IPS-NIHi7 (cell line): ENCODE results near the gene NOXA1.

Source experiments
- DNase-seq: peaks from one replicate; pipeline ENCODE4 v3.0.0; 2012; ENCODE audit warnings: mixed read lengths; ENCODE audit errors: extremely low spot score

Gene NOXA1

DNA sequence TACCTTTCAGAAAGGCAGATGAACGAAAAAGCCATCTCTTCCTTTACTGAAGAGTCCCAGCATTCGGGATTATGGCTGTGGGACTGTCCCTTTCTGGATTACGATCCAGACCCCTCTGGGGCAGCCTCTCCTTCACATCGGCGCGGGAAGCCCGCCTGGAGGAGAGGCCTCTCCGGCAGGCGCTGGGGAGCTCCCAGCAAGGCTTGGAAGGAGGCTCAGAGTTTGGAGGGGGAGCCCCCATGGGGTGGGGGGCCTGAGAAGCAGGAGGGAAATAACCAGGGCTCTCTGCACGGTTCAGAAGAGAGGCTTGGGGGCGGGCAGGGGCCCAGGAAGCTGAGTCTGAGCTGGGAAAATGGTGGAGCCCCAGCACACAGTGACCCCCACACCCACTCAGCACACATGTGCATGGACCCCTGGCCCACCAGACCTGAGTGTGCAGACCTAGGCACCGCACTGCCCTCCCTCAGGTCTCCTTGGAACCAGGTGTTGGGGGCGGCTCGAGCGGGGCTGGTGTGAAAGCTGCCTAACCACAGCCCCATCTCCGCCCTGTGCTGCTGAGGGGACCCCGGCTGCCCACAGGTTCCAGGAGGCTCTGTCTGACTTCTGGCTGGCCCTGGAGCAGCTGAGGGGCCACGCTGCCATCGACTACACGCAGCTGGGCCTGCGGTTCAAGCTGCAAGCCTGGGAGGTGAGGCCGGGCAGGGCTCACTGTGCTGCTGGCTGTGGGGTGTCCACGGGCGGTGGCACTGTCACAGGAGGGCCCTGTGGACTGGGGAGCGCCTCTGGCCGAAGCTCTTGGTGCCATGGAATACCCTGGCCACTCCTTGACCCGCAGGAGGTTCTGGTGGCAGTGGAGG, 4.5 kb downstream of the NOXA1 start:
- DNase-seq = no peak

- DNase-seq = no peak
Observed at GRCh38 chr9:137428311-137428630, 5.1 kb downstream of the NOXA1 start.

GRCh38 chr9:137428841-137429545, 5.8 kb downstream of the NOXA1 start:
- no peak for DNase-seq

DNA sequence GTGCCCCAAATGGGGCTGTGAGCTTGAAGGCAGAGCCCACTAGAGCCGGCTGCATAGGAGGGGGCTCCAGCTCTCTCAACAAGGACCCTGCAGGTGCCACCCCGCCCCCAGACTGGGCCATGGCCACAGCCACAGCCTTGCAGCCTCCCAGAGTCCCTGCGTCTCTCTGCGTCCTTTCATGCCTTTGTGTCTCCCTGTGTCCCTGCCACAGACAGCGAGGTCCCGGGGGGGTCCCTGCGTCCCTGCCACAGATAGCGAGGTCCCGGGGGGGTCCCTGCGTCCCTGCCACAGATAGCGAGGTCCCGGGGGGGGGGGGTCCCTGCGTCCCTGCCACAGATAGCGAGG, 6.3 kb downstream of the NOXA1 start:
- DNase-seq = no peak

- DNase-seq = peak; percentile 79
Observed at GRCh38 chr9:137429974-137430722, 7.0 kb downstream of the NOXA1 start.

DNA sequence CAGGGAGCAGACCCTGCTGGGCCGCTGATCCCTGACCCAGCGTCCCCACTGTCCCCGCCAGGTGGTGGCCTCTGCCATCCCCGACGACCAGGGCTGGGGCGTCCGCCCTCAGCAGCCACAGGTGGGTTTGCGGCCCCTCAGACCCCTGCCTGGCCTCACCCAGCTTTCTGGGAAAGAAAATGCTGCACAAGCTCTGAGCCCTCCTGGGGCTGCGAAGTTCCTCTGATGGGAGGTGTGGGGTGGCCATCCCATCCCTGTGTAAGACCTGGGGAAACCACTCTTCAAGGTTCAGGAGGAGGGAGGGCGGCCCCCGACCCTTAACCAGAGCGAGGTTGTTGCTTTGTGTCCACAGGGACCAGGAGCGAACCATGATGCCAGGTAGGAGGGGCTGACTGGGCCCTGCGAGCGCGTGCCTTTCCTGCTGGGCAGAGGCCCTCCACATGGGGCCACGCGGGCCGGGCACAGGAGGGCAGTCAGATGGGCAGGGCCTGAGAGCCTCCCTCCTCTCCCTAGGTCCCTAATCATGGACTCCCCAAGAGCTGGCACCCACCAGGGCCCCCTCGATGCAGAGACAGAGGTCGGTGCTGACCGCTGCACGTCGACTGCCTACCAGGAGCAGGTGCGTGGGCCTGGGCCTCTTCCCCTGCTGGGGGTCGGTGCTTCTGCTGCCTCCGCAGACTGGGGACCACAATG, 7.7 kb downstream of the NOXA1 start:
- DNase-seq = no peak

- no peak for DNase-seq
Observed at GRCh38 chr9:137431416-137431931, 8.3 kb downstream of the NOXA1 start.

- DNase-seq = no peak
Observed at GRCh38 chr9:137432687-137433348, 9.6 kb downstream of the NOXA1 start.

GRCh38 chr9:137433349-137433915, 10.2 kb downstream of the NOXA1 start:
- DNase-seq = no peak

DNA sequence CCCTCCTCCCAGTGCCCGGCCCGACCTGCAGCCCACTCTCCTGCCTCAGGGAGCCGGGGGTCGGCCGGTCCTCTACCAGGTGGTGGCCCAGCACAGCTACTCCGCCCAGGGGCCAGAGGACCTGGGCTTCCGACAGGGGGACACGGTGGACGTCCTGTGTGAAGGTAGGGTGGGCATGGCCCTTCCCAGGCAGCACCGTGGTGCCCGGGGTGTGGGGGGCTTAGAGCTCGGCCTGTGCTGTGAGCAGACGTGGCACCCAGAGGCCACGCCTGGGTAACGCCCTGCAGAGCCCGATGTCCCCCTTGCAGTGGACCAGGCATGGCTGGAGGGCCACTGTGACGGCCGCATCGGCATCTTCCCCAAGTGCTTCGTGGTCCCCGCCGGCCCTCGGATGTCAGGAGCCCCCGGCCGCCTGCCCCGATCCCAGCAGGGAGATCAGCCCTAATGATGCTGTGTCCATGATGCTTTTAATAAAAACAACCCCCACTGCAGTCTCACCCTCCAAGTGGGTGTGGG, 10.8 kb downstream of the NOXA1 start:
- no peak for DNase-seq

DNA sequence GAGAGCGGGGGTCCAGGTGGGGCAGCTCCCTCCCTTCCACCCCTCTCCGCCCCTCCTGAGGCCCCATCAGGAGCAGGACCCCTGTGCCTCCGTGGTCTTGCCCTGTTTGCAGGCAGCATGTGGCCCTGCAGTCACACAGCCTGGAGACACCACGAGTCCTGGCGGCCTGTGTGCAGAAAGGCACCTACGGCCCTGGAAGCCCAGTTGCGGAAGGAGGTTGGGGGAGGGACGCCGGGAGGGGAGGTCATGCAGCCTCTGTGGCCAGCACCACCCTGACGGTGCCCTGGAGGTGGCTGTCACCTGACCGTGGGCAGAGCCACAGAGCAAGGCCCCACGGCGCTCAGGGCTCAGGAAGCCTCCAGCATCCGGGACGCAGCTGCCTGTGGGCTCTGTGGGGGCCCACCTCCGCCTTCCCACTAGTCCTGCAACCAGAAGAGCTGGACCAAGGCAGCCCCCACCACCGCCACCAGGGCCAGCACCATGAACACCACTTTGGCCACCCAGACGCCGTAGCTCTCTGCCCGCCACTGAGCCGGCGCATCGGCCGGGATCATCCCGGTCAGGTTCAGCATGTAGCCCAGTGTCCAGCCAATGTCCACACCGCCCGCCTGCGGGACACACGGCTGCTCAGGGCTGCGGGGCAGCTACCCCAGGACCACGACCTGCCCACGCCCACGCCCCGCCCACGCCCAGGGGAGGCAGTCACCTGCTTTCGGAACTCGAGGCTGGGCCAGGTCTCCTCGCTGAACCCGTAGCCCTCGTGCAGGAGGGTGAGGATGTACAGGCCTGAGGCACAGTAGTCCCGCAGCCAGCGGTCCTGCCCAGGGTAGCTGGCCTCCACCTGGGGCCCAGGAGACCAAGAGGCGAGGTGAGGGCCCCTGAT, 11.5 kb downstream of the NOXA1 start:
- no peak for DNase-seq

DNA sequence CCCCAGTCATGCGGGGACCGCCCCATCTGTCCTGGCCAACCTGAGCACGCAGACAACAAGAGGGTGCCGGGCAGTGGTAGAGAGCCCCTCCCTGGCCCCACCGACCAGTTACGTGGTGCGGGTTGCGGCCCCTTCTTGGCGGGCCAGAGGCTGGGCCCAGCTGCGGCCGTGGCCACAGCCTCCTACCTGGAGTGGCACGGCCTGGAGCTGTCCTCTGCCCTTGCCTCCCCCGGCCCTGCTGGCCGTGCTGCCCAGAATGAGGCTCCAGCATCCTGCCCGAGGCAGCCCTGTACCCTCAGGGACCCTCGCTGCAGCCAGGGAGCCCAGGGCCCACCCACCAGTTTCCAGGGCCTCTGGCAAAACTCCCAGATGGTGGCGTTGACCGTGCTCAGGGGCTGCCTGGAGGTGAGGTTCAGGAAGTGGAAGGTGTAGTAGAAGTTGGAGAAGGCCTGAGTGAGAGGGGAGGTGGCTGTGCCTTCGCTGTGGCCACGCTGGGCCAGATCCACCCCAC, 12.2 kb downstream of the NOXA1 start:
- DNase-seq = no peak

GRCh38 chr9:137435980-137436760, 13.0 kb downstream of the NOXA1 start:
- DNase-seq = no peak

DNA sequence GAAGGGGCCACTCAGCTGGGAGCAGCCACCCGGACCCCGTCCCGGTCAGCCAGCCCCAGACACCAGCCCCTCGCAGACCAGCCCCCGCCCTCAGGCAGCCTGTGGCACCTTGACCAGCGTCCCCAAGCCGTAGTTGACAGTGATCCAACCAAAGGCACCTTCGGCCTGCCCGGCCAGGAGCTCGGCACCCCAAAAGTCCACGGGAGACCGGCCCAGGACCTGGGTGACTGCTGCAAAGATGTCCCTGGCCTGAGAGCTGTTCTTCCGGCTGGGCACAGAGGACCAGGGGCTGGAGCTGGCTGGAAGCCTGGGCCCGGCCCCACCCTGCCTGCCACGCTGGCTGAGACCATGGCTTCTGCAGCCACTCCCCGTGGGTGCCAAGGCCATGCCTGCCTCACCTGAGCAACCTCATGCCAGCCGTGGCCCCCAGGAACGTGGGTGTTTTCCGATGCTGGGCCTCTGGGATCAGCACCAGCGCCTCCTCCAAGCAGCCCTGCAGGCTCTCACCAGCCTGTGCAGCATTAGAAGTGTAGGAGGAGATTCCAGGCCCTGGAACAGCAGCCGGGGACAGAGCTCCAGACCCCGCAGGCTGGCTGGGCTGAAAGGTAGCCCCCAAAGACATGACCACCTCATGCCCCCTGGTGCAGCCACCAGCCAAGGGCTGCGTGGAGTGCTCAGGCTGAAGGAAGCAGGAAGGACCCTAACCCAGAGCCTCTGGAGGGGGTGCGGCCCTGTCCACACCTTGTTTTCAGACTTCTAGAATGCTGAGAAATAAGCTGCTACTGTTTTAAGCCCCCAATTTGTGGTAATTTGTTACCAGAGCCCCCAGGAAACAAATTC, 13.8 kb downstream of the NOXA1 start:
- no peak for DNase-seq

- no peak for DNase-seq
Observed at GRCh38 chr9:137437691-137438590, 14.7 kb downstream of the NOXA1 start.

- DNase-seq = no peak
Observed at GRCh38 chr9:137438591-137439157, 15.5 kb downstream of the NOXA1 start.
